OCI-LY7 (cell line): ENCODE results near the gene UBE2M.

ENCODE experiments used
- CTCF ChIP-seq: fragments of 200-600 bp; sonication (generic); conservative IDR thresholded peaks from 2 replicates; pipeline ENCODE4 v1.5.1; 2014; ENCODE audit warnings: mild to moderate bottlenecking, antibody characterized with exemption, low read length, moderate library complexity, mixed read lengths
- EZH2phosphoT487 ChIP-seq: fragments of 200-600 bp; sonication (generic); IDR thresholded peaks from 2 replicates; pipeline ENCODE4 v1.6.1; 2018; ENCODE audit warnings: low read depth, borderline replicate concordance, mild to moderate bottlenecking, mixed run types, antibody characterized with exemption, low read length, moderate library complexity, mixed read lengths

- TF ChIP-seq CTCF (no peak), EZH2phosphoT487 (no peak)
Observed at GRCh38 chr19:58582985-58583384, 24.6 kb upstream of the UBE2M start.
